Activated CD4-positive, alpha-beta T cell treated with anti-CD3 and anti-CD28 coated beads, Interleukin-2, amount 10 ng/mL, durations not matched to agents 7 days and 5 days (primary cell): ENCODE results near the gene CD151. TPM values are rescaled to one million over a fixed set of nuclear protein-coding genes. Genes with fewer than 3 reads are reported as not detected.
A peak's percentile ranks its signal among the peaks of the same experiment; 100 is the strongest.

Source experiments
- CTCF ChIA-PET: fragments of 350-600 bp; sonication (Branson Sonifier 250); formaldehyde crosslinking; loops from one replicate; lab custom pipeline; 2021; ENCODE audit warnings: antibody characterized with exemption; lab: Charles Lee
- POLR2A ChIA-PET: fragments of 350-600 bp; sonication (Branson Sonifier 250); formaldehyde crosslinking; loops from one replicate; lab custom pipeline; 2021; ENCODE audit warnings: antibody characterized with exemption; lab: Charles Lee
- DNase-seq: peaks from one replicate; pipeline ENCODE4 v3.0.0-alpha.2; 2020
- H3K27ac Mint-ChIP-seq: one replicate; pipeline ENCODE4 v1.8.0; 2021; ENCODE audit warnings: mild to moderate bottlenecking, moderate library complexity, mixed read lengths
- H3K27me3 Mint-ChIP-seq: one replicate; pipeline ENCODE4 v1.8.0; 2021; ENCODE audit warnings: mixed read lengths
- H3K36me3 Mint-ChIP-seq: one replicate; pipeline ENCODE4 v1.8.0; 2021; ENCODE audit warnings: low read depth, mixed read lengths
- H3K4me1 Mint-ChIP-seq: one replicate; pipeline ENCODE4 v1.8.0; 2021; ENCODE audit warnings: mixed read lengths
- H3K4me3 Mint-ChIP-seq: one replicate; pipeline ENCODE4 v1.8.0; 2021; ENCODE audit warnings: mild to moderate bottlenecking, moderate library complexity, mixed read lengths
- H3K9me3 Mint-ChIP-seq: one replicate; pipeline ENCODE4 v1.8.0; 2021; ENCODE audit warnings: mixed read lengths
- total RNA-seq, 2 experiments: library from RNA; stranded (reverse); gene quantifications; one replicate each; pipeline ENCODE4 v1.2.3, GENCODE V29; 2021

CD151 gene
- total RNA-seq, 2 experiments from 2014 or later = 35.4 to 37.6 TPM

GRCh38 chr11:830295-831117 is 2.2 kb upstream of the CD151 start:
- H3K4me3 Mint-ChIP-seq = no peak overlapping the region
- ChIA-PET CTCF (interaction anchor here (1.6 to 2.2 kb wide), 2 partner anchors 11 to 12 kb away, joined by 3 to 6 read pairs; partner anchors contain the start of genes PNPLA2, POLR2L and TSPAN4), POLR2A (no interaction called here)
- DNase-seq = peak; percentile 46
- H3K36me3 Mint-ChIP-seq = no peaks in the 10 kb centered on the region
- peaks cover 46% of the 10 kb centered on the region for H3K4me1 Mint-ChIP-seq
- peaks cover 46% of the 10 kb centered on the region for H3K27me3 Mint-ChIP-seq
- H3K9me3 Mint-ChIP-seq = no peaks in the 10 kb centered on the region
- H3K27ac Mint-ChIP-seq = no peak overlapping the region

DNA sequence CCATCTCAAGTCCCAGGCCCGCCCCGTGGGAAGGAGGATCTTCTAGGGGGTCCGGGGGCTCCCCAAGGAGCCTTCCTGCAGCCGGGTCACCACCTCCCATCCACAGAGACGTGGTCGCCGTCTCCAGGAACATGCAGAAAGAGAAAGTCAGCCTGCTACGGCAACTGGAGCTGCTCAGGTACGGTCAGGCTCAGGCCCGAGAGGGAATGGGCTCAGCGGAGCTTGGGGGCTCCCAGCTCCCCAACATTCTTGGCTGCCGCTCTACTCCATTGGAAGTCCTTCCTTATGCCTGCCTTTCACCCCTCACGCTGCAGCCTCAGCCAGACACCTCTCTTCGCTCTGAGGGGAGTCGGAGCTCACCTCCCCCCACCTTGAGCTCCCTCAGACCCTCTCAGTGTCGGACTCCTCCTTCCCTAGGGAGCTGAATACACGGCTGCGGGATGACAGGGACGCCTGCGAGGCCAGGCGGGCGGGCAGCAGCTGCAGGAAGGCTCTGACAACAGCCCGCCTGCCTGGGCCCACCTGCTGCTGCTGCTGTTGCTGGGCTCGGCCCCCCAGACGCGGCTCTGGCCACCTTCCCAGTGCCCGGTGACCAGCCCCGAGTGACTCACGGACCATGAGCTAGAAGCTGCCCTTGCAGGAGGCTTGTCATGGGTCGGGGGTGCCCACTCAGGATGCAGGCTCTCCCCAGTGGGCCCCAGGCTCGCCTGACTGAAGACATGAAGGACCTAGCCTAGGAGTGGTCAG is 1.5 kb upstream of the CD151 start:
- H3K4me3 Mint-ChIP-seq = peak overlapping the region; percentile 34
- POLR2A ChIA-PET = no interaction called here

GRCh38 chr11:831961-832528 is 707 bp upstream of the CD151 start:
- H3K4me1 Mint-ChIP-seq = peaks cover 41% of the 10 kb centered on the region
- H3K4me3 Mint-ChIP-seq = peak overlapping the region; percentile 34
- no peak for DNase-seq
- no peaks in the 10 kb centered on the region for H3K9me3 Mint-ChIP-seq
- H3K36me3 Mint-ChIP-seq = no peaks in the 10 kb centered on the region
- POLR2A ChIA-PET = no interaction called here
- H3K27me3 Mint-ChIP-seq = peaks cover 46% of the 10 kb centered on the region
- CTCF ChIA-PET = interaction anchor here (1.1 to 5.5 kb wide), 4 partner anchors 9 to 23 kb away, joined by 3 to 19 read pairs (median 6); no protein-coding TSS in a partner anchor
- H3K27ac Mint-ChIP-seq = no peak overlapping the region

More for the DNA sequence above, 1.5 kb upstream of the CD151 start:
- DNase-seq = no peak
- CTCF ChIA-PET = interaction anchor here (1.1 to 5.5 kb wide), 5 partner anchors 10 to 22 kb away, joined by 3 to 19 read pairs (median 6); partner anchors contain the start of genes PNPLA2, POLR2L and TSPAN4
- Mint-ChIP-seq H3K36me3 (no peaks in the 10 kb centered on the region), H3K27me3 (peaks cover 46% of the 10 kb centered on the region), H3K4me1 (peaks cover 45% of the 10 kb centered on the region), H3K27ac (no peak overlapping the region), H3K9me3 (no peaks in the 10 kb centered on the region)

DNA sequence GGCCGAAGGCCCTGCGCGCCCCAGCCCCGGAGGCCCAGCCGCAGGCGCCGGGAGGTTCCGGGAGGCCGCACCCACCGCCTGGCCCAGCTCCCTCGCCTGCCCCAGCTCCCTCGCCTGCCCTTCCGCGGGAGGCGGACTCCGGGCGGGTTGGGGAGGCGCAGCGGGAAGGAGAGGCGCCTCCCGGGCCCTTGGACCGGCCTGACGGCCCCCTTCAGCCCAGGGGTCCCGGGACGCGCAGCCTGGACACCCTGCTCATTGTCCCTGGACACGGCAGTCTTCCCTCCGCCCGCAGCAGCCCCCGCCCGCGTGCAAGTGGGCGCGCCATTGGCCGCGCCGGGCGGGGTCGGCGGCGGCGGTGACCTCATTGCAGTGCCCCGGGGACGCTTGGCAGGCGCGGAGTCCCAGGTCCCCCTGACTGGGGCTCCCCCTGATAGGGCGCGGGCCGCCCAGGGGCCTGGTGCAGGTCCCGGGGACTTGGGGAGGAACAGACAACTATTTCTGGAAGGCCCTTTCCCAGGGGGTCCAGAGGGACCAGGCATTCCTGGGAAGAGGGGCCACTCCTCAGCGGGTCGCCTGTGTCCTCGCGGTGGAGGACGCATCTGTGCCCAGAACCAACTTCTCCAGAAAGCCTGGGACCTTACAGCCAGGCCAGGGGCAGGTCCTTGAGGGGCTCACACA is 501 bp downstream of the CD151 start:
- H3K4me3 Mint-ChIP-seq = peak overlapping the region; percentile 67
- CTCF ChIA-PET = interaction anchor here (1.3 to 5.5 kb wide), 4 partner anchors 8 to 21 kb away, joined by 3 to 19 read pairs (median 5); no protein-coding TSS in a partner anchor
- peak; percentile 29 for DNase-seq
- no peaks in the 10 kb centered on the region for H3K36me3 Mint-ChIP-seq
- H3K4me1 Mint-ChIP-seq = peaks cover 32% of the 10 kb centered on the region
- H3K27ac Mint-ChIP-seq = no peak overlapping the region
- no peaks in the 10 kb centered on the region for H3K9me3 Mint-ChIP-seq
- POLR2A ChIA-PET = no interaction called here
- H3K27me3 Mint-ChIP-seq = peaks cover 37% of the 10 kb centered on the region

DNA sequence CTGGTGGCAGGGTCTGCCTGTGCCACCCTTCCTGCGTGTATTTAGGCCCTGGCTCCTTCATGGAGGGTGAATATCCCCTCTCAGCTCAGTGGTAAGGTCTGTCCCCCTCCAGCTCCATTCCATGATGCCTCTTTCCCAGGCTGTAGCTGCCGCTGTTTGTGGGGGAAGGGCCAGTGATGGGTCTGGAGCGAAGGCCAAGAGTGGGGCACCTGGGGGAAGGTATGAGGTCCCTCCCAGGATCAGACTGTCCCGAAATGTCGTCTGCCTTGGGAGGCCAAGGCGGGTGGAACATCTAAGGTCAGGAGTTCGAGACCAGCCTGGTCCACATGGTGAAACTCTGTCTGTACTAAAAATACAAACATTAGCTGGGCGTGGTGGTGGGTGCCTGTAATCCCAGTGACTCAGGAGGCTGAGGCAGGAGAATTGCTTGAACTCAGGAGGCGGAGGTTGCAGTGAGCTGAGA is 1.1 kb downstream of the CD151 start:
- peaks cover 27% of the 10 kb centered on the region for H3K4me1 Mint-ChIP-seq
- ChIA-PET POLR2A (no interaction called here), CTCF (interaction anchor here (1.1 to 5.5 kb wide), 3 partner anchors 14 to 36 kb away, joined by 3 to 19 read pairs (median 3); no protein-coding TSS in a partner anchor)
- peaks cover 30% of the 10 kb centered on the region for H3K27me3 Mint-ChIP-seq
- H3K27ac Mint-ChIP-seq = no peak overlapping the region
- H3K36me3 Mint-ChIP-seq = peaks cover 2% of the 10 kb centered on the region
- H3K9me3 Mint-ChIP-seq = no peaks in the 10 kb centered on the region
- no peak for DNase-seq
- H3K4me3 Mint-ChIP-seq = peak overlapping the region; percentile 67

- peaks cover 23% of the 10 kb centered on the region for H3K27me3 Mint-ChIP-seq
- H3K9me3 Mint-ChIP-seq = no peaks in the 10 kb centered on the region
- DNase-seq = no peak
- POLR2A ChIA-PET = no interaction called here
- H3K27ac Mint-ChIP-seq = no peak overlapping the region
- H3K4me3 Mint-ChIP-seq = peak overlapping the region; percentile 67
- CTCF ChIA-PET = interaction anchor here (1.1 to 5.5 kb wide), 4 partner anchors 13 to 37 kb away, joined by 3 to 19 read pairs (median 4); partner anchors contain the start of gene PNPLA2
- peaks cover 2% of the 10 kb centered on the region for H3K36me3 Mint-ChIP-seq
- H3K4me1 Mint-ChIP-seq = peaks cover 19% of the 10 kb centered on the region
These were observed 1.9 kb downstream of the CD151 start for GRCh38 chr11:834371-835316.

DNA sequence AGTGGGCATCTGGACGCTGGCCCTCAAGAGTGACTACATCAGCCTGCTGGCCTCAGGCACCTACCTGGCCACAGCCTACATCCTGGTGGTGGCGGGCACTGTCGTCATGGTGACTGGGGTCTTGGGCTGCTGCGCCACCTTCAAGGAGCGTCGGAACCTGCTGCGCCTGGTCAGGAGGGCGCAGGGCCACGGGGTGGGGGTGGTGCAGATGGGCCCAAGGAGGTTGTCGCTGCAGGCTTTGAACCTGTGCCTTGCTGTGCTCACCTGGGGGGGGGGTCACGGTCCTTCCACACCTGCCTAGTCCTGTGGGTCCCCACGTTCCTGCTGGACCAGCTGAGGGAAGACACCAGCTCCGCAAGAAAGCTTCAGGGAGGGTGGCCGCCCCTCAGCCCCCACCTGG is 3.5 kb downstream of the CD151 start:
- ChIA-PET CTCF (interaction anchor here (5.5 kb wide), 1 partner anchor 11 kb away, joined by 19 read pairs; no protein-coding TSS in a partner anchor), POLR2A (no interaction called here)
- H3K4me3 Mint-ChIP-seq = no peak overlapping the region
- no peak for DNase-seq
- H3K27me3 Mint-ChIP-seq = peaks cover 12% of the 10 kb centered on the region
- H3K9me3 Mint-ChIP-seq = no peaks in the 10 kb centered on the region
- H3K4me1 Mint-ChIP-seq = peaks cover 28% of the 10 kb centered on the region
- no peak overlapping the region for H3K27ac Mint-ChIP-seq
- H3K36me3 Mint-ChIP-seq = peaks cover 5% of the 10 kb centered on the region

DNA sequence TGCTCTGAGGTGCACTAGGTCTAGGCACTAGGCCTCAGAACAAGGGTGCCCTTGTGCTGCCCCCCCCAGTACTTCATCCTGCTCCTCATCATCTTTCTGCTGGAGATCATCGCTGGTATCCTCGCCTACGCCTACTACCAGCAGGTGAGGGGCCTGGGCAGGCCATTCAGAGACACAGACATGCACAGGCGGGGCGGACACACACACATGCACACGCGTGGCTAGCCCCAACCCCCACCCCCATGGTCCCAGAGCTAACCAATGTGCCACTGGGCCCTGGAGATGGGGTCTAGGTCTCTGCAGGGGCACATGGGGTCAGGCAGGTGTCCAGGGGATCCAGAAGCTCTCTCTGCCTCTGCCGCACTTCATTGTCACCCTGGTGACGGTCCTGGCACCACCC is 3.9 kb downstream of the CD151 start:
- Mint-ChIP-seq H3K4me1 (peaks cover 27% of the 10 kb centered on the region), H3K4me3 (no peak overlapping the region), H3K27me3 (peaks cover 8% of the 10 kb centered on the region), H3K36me3 (peaks cover 5% of the 10 kb centered on the region), H3K9me3 (no peaks in the 10 kb centered on the region), H3K27ac (no peak overlapping the region)
- DNase-seq = no peak
- ChIA-PET CTCF (no interaction called here), POLR2A (no interaction called here)

DNA sequence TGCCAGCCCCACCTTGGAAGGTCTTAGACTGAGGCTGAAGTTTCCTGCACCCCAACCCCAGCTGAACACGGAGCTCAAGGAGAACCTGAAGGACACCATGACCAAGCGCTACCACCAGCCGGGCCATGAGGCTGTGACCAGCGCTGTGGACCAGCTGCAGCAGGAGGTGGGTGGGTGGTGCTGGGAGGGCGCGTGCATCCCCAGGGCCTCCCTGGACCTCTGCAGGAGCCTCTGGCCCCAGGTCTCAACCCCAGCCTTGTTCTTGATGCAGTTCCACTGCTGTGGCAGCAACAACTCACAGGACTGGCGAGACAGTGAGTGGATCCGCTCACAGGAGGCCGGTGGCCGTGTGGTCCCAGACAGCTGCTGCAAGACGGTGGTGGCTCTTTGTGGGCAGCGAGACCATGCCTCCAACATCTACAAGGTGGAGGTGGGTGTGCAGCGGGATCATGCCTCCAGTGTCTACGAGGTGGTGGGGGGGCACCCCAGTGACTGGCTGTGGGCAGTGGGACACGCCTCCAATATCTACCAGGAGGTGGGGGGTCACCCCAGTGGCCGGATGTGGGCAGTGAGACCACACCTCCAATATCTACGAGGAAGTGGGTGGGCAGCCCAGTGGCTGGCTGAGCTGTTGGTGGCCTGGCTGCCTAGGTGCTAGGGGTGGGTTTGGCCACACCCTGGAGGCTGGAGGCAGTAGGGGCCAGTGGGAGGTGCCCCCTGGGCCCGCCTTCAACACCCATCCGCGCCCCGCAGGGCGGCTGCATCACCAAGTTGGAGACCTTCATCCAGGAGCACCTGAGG is 4.6 kb downstream of the CD151 start:
- POLR2A ChIA-PET = no interaction called here
- H3K9me3 Mint-ChIP-seq = no peaks in the 10 kb centered on the region
- no peak for DNase-seq
- no peak overlapping the region for H3K27ac Mint-ChIP-seq
- peaks cover 5% of the 10 kb centered on the region for H3K36me3 Mint-ChIP-seq
- peaks cover 4% of the 10 kb centered on the region for H3K27me3 Mint-ChIP-seq
- CTCF ChIA-PET = interaction anchor here (0.9 kb wide), 1 partner anchor 11 kb away, joined by 3 read pairs; no protein-coding TSS in a partner anchor
- H3K4me3 Mint-ChIP-seq = no peak overlapping the region
- H3K4me1 Mint-ChIP-seq = peaks cover 24% of the 10 kb centered on the region

DNA sequence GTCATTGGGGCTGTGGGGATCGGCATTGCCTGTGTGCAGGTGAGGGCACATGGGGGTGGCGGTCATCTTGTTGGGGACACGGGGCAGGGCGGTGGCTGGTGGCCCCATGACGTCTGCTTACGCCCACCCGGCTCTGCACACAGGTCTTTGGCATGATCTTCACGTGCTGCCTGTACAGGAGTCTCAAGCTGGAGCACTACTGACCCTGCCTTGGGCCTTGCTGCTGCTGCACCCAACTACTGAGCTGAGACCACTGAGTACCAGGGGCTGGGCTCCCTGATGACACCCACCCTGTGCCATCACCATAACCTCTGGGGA is 5.2 kb downstream of the CD151 start:
- H3K4me1 Mint-ChIP-seq = peaks cover 24% of the 10 kb centered on the region
- no peak for DNase-seq
- ChIA-PET CTCF (interaction anchor here (0.7 to 0.9 kb wide), 2 partner anchors 11 to 68 kb away, joined by 3 read pairs; no protein-coding TSS in a partner anchor), POLR2A (no interaction called here)
- H3K27ac Mint-ChIP-seq = no peak overlapping the region
- H3K36me3 Mint-ChIP-seq = peaks cover 5% of the 10 kb centered on the region
- H3K9me3 Mint-ChIP-seq = no peaks in the 10 kb centered on the region
- H3K27me3 Mint-ChIP-seq = peaks cover 4% of the 10 kb centered on the region
- H3K4me3 Mint-ChIP-seq = no peak overlapping the region
